ENCODE data around the gene CRYBG2.

CRYBG2 gene

DNA sequence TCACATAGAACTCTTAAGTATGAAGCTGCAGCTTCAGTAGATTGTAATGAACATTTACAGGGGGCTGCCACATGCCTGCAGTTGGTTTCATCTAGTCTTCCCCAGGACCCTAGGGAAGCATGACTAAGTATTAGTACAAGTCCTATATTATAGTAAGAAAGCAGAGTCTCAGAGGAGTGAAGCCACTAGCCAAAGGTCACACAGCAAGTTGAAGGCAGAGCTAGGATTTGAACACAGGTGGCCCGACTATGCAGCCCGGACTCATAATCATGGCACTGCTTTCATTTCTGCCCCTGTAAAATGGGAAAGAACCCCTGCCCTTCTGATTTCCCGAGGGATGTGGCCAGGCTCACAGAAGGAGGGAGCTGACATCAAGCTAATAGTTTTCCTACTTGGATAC is 8.4 kb upstream of the CRYBG2 start:
- no peak for DNase-seq (ENCODE audit: low read depth)
- TF ChIP-seq, protein P1, sequence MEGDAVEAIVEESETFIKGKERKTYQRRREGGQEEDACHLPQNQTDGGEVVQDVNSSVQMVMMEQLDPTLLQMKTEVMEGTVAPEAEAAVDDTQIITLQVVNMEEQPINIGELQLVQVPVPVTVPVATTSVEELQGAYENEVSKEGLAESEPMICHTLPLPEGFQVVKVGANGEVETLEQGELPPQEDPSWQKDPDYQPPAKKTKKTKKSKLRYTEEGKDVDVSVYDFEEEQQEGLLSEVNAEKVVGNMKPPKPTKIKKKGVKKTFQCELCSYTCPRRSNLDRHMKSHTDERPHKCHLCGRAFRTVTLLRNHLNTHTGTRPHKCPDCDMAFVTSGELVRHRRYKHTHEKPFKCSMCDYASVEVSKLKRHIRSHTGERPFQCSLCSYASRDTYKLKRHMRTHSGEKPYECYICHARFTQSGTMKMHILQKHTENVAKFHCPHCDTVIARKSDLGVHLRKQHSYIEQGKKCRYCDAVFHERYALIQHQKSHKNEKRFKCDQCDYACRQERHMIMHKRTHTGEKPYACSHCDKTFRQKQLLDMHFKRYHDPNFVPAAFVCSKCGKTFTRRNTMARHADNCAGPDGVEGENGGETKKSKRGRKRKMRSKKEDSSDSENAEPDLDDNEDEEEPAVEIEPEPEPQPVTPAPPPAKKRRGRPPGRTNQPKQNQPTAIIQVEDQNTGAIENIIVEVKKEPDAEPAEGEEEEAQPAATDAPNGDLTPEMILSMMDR (IDR thresholded peaks at IDR 0.05; ENCODE audit: control insufficient read depth, insufficient read depth, low read depth, low read length, missing control alignments), result no peak

DNA sequence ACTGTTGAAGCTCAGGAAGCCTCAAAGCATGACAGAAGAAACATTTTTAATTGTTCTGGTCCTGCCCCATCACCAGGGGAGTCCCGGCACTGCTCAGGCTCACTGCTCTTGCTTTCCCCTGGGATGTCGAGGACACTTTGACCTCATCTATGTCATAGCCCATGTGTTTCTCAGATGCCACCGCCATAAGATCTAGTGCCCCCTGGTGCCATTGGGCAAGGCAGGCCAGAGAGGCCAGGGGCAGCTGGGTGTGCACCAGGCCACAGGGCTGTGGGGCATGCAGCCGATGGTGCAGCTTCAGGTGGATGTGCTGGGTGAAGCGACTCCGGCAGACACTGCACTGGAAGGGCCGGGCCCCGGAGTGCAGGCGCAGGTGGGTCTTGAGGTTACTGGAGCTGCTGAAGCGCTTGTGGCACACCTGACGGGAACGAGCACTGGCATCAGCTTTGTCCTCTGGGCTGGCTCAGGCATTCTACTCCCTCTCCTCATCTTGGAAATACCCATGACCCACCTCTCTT is 7.7 kb upstream of the CRYBG2 start:
- no peak overlapping the region for H3K4me3 ChIP-seq (ENCODE audit: control insufficient read depth, low read depth, low read length)
- TF ChIP-seq, protein P1 (IDR thresholded peaks at IDR 0.05; ENCODE audit: control insufficient read depth, insufficient read depth, low read depth, low read length, missing control alignments), result no peak
- no peak for DNase-seq (ENCODE audit: low read depth)

More for the DNA sequence above, 8.4 kb upstream of the CRYBG2 start:
- H3K4me3 ChIP-seq (ENCODE audit: control insufficient read depth, low read depth, low read length), result no peak overlapping the region

DNA sequence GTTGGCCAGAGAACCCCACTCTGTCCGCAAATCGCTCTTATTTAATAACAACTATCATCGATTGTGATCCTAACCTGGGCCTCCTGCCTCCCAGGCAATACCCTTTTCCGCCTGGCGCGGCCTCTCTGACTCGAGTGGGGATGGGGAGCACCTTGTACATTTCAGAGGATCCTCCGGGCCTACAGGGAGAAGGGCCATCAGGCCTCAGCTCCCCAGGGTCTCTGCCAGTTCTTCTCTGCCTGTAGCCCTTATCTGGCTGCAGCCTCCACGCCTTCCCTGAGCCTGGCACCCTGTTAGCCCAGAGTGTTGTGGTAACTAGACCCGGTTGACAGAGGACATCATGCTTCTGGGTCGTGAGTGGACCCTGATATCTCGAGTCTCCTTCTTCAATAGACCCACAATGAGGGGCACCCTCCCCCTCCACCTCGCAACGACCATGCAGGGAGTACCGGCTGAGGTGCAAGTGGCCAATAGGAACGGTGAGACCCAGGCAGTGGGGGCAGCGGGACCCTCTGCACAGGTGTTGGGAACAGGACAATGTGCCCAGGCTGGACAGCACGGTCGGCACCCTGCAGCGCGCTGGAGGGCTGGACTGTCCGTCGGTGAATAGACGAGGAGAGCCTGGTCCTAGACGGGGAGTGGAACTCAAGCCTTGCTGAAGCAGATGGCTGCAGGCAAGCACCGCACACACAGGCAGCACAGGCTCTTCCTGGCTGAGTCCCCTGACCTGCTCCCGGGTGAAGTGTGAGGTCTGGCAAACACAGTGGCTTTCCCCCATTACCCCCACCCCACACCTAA is 7.1 kb upstream of the CRYBG2 start:
- TF ChIP-seq, protein P1 (IDR thresholded peaks at IDR 0.05; ENCODE audit: control insufficient read depth, insufficient read depth, low read depth, low read length, missing control alignments), result no peak
- H3K4me3 ChIP-seq (ENCODE audit: control insufficient read depth, low read depth, low read length), result no peak overlapping the region
- DNase-seq (ENCODE audit: low read depth), result no peak

DNA sequence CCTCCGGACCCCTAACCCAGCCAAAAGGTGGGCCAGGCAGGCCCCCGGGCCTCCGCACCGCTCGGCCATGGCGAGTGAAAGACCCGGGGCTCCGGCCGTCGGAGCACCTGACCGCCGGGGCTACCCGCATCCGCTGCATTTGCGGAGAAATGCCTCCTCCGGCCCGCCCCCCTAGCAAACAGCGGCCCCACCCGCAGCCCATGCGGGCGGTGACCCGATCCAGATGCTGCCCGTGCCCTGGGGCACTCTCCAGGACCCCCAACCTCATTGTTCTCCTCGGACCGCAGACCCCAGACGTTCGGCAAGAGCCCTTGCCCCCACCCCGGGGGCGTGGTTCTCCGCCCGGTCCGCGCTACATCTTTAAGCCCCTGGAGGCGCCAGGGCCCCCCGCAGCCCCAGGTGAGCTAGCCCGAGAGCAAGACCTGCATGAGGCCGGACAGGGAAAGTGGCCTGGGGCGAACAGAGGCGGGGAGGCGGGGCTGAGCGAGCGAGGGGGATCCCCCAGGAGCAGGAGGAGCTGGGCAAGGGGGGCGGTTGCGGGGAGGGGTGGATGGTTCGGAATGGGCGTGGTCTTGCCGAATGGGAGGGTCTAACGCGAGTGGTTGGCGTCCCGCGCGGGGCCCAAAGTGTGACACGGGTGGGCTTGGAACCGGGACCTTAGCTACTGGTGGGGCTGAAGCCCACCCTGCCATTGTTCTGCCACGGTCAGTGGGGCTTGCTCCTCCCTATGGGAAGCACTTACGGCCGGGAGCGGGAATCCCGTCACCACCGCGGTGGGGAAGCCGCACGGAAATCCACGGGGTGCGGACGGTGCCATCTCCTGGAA is 6.3 kb upstream of the CRYBG2 start:
- TF ChIP-seq, protein P1 (IDR thresholded peaks at IDR 0.05; ENCODE audit: control insufficient read depth, insufficient read depth, low read depth, low read length, missing control alignments), result no peak
- H3K4me3 ChIP-seq (ENCODE audit: control insufficient read depth, low read depth, low read length), result no peak overlapping the region

DNA sequence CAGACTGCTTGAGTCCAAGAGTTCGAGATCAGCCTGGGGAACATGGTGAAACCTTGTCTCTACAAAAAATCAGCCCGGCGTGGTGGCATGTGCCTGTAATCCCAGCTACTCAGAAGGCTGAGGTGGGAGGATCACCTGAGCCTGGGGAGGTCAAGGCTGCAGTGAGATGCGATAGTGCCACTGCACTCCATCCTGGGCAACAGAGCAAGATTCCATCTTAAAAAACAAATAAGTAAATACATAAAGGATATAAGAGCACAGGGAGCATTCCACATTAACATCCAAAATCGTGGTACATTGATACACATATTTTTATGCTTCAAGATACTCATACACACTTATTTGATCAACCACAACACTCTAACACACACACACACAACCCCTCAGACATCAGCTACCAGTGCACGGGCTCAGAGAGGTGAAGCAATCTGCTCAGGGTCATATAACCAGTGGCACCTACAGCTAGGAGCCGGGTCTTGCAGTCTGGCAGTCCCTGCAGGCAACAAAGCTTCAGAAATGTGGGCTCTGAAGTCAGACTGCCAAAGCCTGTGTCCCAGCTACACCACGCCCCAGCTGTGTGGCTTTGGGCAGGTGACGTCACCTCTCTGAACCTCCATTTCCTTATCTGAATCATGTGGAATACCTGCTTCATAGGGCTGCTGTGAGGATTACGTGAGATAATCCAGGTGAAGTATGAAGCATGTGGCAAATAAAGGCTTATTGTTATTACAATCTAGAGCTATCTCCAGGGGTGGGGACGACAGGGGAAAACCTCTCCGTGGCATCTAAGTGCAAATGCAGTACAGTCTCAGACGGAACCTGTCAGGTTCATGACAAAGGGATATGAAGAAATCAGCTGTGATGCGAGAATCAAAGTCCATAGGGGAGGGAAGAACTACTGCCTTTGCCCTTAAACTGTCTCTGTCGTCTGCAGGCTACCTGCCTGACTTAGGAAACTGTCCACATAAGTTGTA is 4.8 kb upstream of the CRYBG2 start:
- H3K4me3 ChIP-seq (ENCODE audit: control insufficient read depth, low read depth, low read length), result no peak overlapping the region
- DNase-seq (ENCODE audit: low read depth), result no peak
- TF ChIP-seq, protein P1 (IDR thresholded peaks at IDR 0.05; ENCODE audit: control insufficient read depth, insufficient read depth, low read depth, low read length, missing control alignments), result no peak

More for the DNA sequence above, 6.3 kb upstream of the CRYBG2 start:
- DNase-seq (ENCODE audit: low read depth), result no peak

Measured in AG09309 (cell line).